AG09319 (cell line): ENCODE results near the gene INHBB.

Source experiments
- DNase-seq: peaks from one replicate; pipeline ENCODE4 v3.0.0-alpha.2; 2010; ENCODE audit warnings: low read depth; ENCODE audit errors: extremely low read depth
- CTCF ChIP-seq: IDR thresholded peaks from 2 replicates; pipeline ENCODE4 v1.5.1; 2011; ENCODE audit warnings: low read depth, mild to moderate bottlenecking, inconsistent platforms, low read length, moderate library complexity

Gene INHBB

GRCh38 chr2:120358734-120359465 is 13.0 kb downstream of the INHBB start:
- TF ChIP-seq CTCF = no peak
- no peak for DNase-seq

- TF ChIP-seq CTCF = no peak
Observed at GRCh38 chr2:120360307-120360855, 14.4 kb downstream of the INHBB start.

GRCh38 chr2:120362926-120363325 is 17.0 kb downstream of the INHBB start:
- DNase-seq = no peak
- TF ChIP-seq CTCF = no peak

More at GRCh38 chr2:120360307-120360855, 14.4 kb downstream of the INHBB start:
- DNase-seq = no peak

- no peak for TF ChIP-seq CTCF
- DNase-seq = no peak
Observed at GRCh38 chr2:120365236-120365793, 19.4 kb downstream of the INHBB start.

GRCh38 chr2:120366698-120367097 is 20.8 kb downstream of the INHBB start:
- TF ChIP-seq CTCF = no peak
- no peak for DNase-seq

GRCh38 chr2:120367221-120367620 is 21.3 kb downstream of the INHBB start:
- TF ChIP-seq CTCF = no peak
- DNase-seq = no peak

GRCh38 chr2:120367649-120368048 is 21.7 kb downstream of the INHBB start:
- DNase-seq = no peak
- TF ChIP-seq CTCF = no peak
